C1 segment of cervical spinal cord (tissue), 14 donors: ENCODE results near the gene KIAA0319L.
"Not testable (repeated sequence)": the region's sequence is repeated elsewhere in the genome, so short reads cannot be mapped to it uniquely, and the experiment has no call there.

Source experiments
- DNase-seq, 14 donors: peaks; one replicate each; lab custom pipeline; 2025; lab: John Stamatoyannopoulos, UW

The KIAA0319L gene

GRCh38 chr1:35581621-35582020, 24.4 kb upstream of the KIAA0319L start:
- not testable (repeated sequence) for DNase-seq

GRCh38 chr1:35580949-35581388, 23.8 kb upstream of the KIAA0319L start:
- DNase-seq, result no peak

- peak in 1 of 14 donors; percentile 24 for DNase-seq
Measured at GRCh38 chr1:35577071-35577998, 20.1 kb upstream of the KIAA0319L start.

GRCh38 chr1:35576766-35577070, 19.5 kb upstream of the KIAA0319L start:
- not testable (repeated sequence) for DNase-seq

- DNase-seq, result no peak
Measured at GRCh38 chr1:35576061-35576765, 19.0 kb upstream of the KIAA0319L start.

- DNase-seq, result no peak
Measured at GRCh38 chr1:35575416-35575958, 18.3 kb upstream of the KIAA0319L start.

- DNase-seq, result no peak
Measured at GRCh38 chr1:35574655-35575415, 17.6 kb upstream of the KIAA0319L start.

- DNase-seq, result no peak
Measured at GRCh38 chr1:35574125-35574654, 17.0 kb upstream of the KIAA0319L start.

- DNase-seq, result peak in 9 of 14 donors; percentile 9 to 53 (median 19)
Measured at GRCh38 chr1:35573198-35574124, 16.3 kb upstream of the KIAA0319L start, which contains the start of gene TFAP2E. Gene TFAP2E (plus strand): TSS chr1:35573314. CDS start chr1:35573578, 264 bp downstream.

- DNase-seq, result no peak
Measured at GRCh38 chr1:35572296-35572695, 15.1 kb upstream of the KIAA0319L start.

GRCh38 chr1:35571263-35571662, 14.1 kb upstream of the KIAA0319L start:
- no peak for DNase-seq

GRCh38 chr1:35570589-35571137, 13.5 kb upstream of the KIAA0319L start:
- no peak for DNase-seq

- DNase-seq, result no peak
Measured at GRCh38 chr1:35569936-35570335, 12.7 kb upstream of the KIAA0319L start.

- DNase-seq, result peak in 12 of 14 donors; percentile 14 to 62 (median 44)
Measured at GRCh38 chr1:35568975-35569395, 11.8 kb upstream of the KIAA0319L start.

- no peak for DNase-seq
Measured at GRCh38 chr1:35567947-35568558, 10.8 kb upstream of the KIAA0319L start.

GRCh38 chr1:35565742-35566133, 8.5 kb upstream of the KIAA0319L start:
- no peak for DNase-seq

- DNase-seq, result peak in 1 of 14 donors; percentile 19
Measured at GRCh38 chr1:35564884-35565741, 7.9 kb upstream of the KIAA0319L start.
